NCI-H1694 (cell line): ENCODE results near the gene WNT3A.

Source experiments
- DNase-seq: peaks from one replicate; lab custom pipeline; 2025; lab: John Stamatoyannopoulos, UW

WNT3A gene

GRCh38 chr1:228084325-228084724 is 77.5 kb downstream of the WNT3A start:
- DNase-seq, result no peak

GRCh38 chr1:228084797-228085196 is 78.0 kb downstream of the WNT3A start:
- no peak for DNase-seq

- no peak for DNase-seq
Measured at GRCh38 chr1:228085287-228085951, 78.6 kb downstream of the WNT3A start.

- DNase-seq, result no peak
Measured at GRCh38 chr1:228087771-228088251, 81.0 kb downstream of the WNT3A start.

GRCh38 chr1:228088586-228089498 is 82.0 kb downstream of the WNT3A start:
- no peak for DNase-seq

GRCh38 chr1:228089519-228090380 is 83.0 kb downstream of the WNT3A start:
- DNase-seq, result no peak

- DNase-seq, result no peak
Measured at GRCh38 chr1:228090613-228091081, 83.8 kb downstream of the WNT3A start.

- no peak for DNase-seq
Measured at GRCh38 chr1:228091084-228091483, 84.3 kb downstream of the WNT3A start.

GRCh38 chr1:228092342-228093049 is 85.7 kb downstream of the WNT3A start:
- DNase-seq, result no peak

GRCh38 chr1:228093050-228093906 is 86.5 kb downstream of the WNT3A start:
- DNase-seq, result no peak

- no peak for DNase-seq
Measured at GRCh38 chr1:228094432-228095016, 87.7 kb downstream of the WNT3A start.

GRCh38 chr1:228095161-228095560 is 88.4 kb downstream of the WNT3A start:
- no peak for DNase-seq

- DNase-seq, result no peak
Measured at GRCh38 chr1:228095938-228096337, 89.1 kb downstream of the WNT3A start.

- no peak for DNase-seq
Measured at GRCh38 chr1:228096416-228097332, 89.9 kb downstream of the WNT3A start.

- DNase-seq, result no peak
Measured at GRCh38 chr1:228097333-228098081, 90.7 kb downstream of the WNT3A start.

GRCh38 chr1:228098323-228098931 is 91.6 kb downstream of the WNT3A start:
- DNase-seq, result no peak

GRCh38 chr1:228099331-228099732 is 92.5 kb downstream of the WNT3A start:
- no peak for DNase-seq
